ENCODE results near the gene TOGARAM1.

TOGARAM1 gene, protein sequence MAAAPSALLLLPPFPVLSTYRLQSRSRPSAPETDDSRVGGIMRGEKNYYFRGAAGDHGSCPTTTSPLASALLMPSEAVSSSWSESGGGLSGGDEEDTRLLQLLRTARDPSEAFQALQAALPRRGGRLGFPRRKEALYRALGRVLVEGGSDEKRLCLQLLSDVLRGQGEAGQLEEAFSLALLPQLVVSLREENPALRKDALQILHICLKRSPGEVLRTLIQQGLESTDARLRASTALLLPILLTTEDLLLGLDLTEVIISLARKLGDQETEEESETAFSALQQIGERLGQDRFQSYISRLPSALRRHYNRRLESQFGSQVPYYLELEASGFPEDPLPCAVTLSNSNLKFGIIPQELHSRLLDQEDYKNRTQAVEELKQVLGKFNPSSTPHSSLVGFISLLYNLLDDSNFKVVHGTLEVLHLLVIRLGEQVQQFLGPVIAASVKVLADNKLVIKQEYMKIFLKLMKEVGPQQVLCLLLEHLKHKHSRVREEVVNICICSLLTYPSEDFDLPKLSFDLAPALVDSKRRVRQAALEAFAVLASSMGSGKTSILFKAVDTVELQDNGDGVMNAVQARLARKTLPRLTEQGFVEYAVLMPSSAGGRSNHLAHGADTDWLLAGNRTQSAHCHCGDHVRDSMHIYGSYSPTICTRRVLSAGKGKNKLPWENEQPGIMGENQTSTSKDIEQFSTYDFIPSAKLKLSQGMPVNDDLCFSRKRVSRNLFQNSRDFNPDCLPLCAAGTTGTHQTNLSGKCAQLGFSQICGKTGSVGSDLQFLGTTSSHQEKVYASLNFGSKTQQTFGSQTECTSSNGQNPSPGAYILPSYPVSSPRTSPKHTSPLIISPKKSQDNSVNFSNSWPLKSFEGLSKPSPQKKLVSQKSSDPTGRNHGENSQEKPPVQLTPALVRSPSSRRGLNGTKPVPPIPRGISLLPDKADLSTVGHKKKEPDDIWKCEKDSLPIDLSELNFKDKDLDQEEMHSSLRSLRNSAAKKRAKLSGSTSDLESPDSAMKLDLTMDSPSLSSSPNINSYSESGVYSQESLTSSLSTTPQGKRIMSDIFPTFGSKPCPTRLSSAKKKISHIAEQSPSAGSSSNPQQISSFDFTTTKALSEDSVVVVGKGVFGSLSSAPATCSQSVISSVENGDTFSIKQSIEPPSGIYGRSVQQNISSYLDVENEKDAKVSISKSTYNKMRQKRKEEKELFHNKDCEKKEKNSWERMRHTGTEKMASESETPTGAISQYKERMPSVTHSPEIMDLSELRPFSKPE (N-terminal part only)

DNA sequence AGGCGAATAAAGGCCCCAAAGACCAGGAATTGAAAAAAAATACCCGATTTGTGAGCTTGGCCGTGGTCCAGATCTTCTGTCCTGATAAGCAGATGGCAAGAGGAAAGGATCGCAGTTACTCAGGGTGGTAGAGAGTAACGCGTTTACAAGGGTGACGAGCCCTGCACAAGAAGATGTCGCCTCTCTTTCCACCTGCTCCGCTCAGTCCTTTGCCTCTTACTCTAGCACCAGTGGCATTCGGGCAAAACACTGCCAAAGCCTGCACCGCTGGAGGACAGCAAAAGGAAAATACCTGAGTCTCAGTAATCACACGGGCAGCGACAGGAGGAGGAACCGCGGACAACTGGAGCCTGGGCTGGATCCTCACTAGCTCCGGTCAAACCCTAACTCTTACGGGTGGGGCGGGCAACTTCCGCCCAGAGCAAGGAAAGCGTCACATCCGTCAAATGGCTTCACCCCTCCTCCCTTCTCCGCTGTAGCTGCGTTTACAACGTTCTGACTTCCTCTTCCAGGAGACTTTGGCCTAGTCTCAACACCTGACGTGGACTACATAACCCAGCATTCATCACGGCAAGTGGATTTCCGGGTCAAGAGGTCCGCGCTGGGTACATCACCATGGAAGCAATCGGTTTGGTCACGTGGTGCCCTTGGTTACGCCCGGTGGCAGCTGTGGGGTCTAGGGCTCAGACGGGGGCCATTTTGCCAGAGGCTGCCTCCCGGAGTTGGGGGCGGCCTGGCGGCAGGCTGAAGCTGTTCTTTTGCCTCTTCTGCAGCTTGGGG is at the start of gene TOGARAM1, which contains the start of gene KLHL28:
Gene TOGARAM1, plus strand, starts transcription at position 637 of the 780 bp plus-strand sequence. CDS start 232 bp downstream, outside the sequence.
Gene KLHL28, minus strand, starts transcription at position 394 of the 780 bp plus-strand sequence. CDS start 16,019 bp downstream, outside the sequence.
- peak; percentile 96 for DNase-seq (ENCODE audit: low spot score)

DNA sequence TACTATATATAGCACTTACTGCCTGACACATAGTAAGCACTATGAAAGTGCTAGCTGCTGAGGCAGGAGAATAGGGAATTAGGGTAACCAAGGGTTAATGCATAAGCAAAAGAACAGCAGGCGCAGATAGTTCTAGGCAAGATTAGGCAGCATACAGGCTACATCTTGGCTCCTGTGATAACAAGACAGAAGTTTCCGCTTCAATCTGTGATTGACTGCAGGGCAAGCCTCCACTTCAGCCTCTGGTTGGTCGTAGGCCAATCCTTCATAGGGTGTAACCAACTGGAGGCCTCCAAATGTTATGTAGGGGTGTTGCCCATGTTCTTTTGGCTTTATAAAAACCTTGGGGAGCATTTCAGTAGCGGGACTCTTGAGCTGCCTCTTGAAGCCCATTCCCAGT is 47.1 kb upstream of the TOGARAM1 start:
- no peak for DNase-seq (ENCODE audit: low spot score)

DNA sequence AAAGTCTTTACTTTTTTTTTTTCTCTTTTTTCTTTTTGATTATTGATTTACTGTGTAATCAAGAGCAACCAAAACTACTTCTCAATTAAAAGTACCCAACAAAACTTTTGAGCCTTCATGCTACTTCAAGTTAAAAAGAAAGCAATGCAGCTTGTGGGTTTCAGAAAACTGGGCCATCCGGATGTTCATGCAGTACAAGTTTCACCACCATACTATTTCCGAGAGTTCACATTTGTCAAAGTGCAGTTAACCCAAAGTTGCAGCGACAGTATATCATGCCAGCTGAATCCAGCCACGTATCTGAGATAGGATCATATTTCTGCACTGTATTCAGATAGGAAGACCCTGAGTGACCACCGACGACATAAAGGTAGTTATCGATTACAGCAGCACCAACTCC is 33.2 kb upstream of the TOGARAM1 start:
- no peak for DNase-seq (ENCODE audit: low spot score)

DNA sequence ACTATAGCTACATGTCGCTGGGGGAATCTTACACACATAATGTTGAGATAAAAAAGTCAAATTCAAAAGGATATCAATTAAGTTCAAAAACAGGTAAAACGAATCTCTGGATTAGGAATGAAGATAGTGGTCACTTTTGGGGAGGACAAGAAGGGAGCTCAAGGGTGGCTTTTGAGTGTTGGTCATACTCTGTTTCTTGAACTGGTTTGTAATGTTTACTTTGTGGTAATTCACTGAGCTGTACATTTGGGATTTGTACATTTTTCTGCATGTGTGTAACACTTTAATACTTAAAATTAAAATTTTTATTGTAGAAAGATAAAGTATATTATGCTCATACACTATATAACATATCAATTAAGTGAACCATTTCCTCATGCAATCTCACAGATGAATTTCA is 26.8 kb upstream of the TOGARAM1 start:
- DNase-seq (ENCODE audit: low spot score) = no peak

DNA sequence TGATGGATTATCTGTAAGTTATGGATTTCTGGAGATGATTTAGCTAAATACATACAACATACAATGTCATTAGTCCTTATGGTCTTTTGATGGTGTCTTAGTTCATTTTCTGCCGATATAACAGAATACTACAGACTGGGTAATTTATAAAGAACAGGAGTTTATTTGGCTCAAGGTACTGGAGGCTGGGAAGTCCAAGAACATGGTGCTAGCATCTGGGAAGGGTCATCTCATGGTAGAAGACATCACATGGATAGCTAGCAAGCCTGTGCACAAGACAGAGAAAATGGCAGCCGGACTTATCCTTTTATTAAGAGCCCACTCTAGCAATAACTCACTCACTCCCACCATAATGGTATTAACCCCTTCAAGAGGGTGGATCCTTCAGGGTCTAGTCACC is 24.4 kb upstream of the TOGARAM1 start:
- DNase-seq (ENCODE audit: low spot score) = no peak

DNA sequence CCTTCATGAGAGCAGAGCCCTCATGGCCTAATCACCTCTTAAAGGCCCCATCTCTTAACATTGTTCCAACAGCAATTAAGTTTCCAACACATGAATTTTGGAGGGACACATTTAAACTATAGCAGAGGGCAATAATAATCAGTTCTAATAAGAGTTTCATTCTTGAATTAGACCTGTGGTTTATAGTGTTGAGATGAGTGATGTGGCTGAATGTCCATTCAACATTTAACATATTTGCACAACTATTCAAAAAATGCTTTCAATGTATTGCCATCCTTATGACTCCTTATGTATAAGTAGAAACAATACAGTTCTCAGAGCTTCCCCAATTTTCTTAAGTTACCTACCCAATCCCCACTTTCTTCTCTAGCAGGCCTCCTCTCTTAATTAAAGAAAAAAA is 21.8 kb upstream of the TOGARAM1 start:
- no peak for DNase-seq (ENCODE audit: low spot score)

DNA sequence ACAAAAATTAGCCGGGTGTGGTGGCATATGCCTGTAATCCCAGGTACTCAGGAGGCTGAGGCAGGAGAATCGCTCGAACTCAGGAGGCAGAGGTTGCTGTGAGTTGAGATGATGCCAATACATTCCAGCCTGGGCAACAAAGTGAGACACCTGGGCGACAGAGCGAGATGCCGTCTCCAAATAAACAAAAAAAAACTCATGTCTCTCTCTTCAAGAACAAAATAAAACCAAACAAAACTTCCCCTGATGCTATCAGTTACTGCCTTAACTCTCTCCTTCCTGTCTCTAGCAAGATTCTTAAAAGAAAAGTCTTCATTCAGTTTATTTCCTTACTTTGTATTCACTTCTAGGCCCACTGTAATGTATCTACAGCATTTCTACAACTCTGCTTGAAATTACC is 21.0 kb upstream of the TOGARAM1 start:
- DNase-seq (ENCODE audit: low spot score) = no peak

DNA sequence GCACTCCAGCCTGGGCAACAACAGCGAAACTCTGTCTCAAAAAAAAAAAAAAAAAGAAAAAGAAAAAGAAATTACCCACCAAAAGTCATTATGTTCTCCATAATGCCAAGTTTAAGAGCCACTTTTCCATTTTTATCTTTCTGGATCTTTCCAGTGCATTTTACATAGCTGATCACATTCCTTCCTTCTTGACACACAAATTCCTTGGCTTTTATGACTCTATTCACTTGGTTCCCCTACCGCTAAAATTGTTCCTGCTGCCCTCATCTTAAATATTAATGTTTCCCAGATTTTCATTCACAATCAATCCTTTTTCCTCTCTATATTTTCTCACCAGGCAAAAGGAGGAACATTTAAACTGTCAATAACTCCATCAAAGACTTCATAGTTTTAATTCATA is 20.4 kb upstream of the TOGARAM1 start:
- no peak for DNase-seq (ENCODE audit: low spot score)

DNA sequence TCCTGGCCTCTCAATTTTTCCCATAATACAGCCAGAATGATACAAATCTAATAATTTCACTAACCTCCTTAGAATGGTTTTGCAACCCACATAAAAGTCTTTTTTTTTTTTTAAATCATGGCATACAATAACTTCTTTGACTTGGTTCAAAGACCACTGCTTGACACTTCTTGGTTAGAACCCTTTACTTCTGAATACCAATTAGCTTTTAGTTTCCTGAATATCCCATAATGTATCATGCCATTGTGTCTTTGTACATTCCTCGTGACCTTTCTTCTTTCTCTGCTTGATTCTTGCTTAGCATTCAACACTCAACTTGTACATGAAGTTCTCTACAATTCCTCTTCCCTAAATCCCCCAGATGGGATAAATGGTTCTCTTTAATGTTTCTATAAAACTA is 19.6 kb upstream of the TOGARAM1 start:
- no peak for DNase-seq (ENCODE audit: low spot score)

DNA sequence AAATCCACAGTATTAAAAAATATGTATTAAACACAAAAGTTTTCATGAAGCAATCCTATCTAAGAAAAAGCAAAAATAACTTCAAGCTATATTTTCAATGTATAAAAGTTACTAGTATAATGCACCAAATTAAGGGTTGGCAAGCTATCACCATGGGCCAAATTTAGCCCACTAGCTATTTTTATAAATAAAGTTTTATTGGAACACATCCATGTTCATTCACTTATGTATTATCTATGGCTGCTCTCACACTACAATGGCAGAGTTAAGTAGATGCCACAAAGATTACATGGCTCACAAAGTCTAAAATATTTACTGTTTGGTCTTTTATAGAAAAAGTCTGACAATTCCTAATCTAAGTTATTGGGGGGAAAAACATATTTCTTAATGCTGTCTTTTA is 17.9 kb upstream of the TOGARAM1 start:
- DNase-seq (ENCODE audit: low spot score) = no peak

DNA sequence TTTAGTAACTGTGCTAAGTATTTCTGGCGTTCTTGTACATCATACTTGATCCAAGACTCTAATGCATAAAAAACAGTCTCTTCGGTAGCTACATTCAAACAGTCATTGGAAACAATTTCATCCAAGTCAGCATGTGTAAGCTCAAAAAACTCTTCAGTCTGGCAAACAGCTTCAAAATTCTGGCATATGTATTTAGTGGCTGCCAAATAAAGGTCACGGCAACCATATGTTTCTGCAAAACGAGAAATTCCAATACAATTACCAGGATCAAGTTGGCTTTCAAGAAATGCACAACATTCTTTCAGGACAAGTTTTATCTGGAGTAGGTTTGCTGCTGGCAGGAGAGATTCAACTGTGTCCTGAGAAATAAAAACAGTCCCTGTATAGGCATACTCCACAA is 16.7 kb upstream of the TOGARAM1 start:
- no peak for DNase-seq (ENCODE audit: low spot score)

DNA sequence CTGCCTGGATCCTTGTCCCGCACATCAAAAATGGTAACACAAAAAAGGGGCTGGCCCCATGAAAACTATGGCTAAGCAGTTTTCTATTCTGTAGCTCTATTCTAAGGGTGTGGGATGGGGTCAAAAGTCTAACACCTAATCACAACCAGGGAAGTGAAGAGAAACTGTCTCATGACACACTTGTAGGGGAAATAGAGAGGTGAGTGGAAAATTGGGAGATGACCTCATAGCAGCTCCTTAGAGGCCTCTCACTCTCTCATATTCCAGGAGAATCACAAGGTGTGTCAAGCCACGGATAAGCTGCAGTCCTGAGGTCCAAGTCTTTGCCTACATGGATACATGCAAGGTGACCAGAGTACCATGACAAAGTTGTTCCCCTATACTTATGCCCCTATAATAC is 10.9 kb upstream of the TOGARAM1 start:
- DNase-seq (ENCODE audit: low spot score) = no peak

DNA sequence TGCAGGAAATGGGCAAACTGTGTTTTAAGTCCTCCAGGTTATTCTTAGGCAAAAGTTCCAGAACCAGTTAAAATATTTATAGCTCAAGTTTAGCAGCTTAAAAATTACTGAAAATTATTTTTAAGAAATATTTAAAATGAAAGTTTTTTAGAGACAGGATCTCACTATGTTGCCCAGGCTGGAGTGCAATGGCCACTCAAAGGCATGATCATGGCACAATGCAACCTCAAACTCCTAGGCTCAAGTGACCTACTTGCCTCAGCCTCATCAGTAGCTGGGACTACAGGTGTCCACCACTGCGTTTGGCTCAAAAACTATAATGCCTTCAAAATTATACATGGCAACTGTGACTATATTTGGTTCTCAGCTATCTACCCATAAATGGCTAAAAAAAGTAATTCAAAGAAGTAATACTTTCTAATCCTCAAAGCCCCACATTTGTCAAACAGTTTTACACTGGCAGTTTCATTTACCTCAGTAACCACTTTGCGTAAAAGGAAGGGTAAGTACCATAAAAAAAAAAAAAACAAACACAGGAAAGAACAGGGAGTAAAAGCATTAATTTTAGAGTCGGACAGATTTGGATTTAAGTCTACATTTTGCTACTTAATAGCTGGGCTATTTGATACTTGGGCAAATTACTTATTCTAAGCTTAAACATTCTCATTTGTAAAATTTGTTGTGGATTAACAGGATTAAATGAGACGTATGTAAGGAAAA is 9.4 kb upstream of the TOGARAM1 start:
- no peak for DNase-seq (ENCODE audit: low spot score)

DNA sequence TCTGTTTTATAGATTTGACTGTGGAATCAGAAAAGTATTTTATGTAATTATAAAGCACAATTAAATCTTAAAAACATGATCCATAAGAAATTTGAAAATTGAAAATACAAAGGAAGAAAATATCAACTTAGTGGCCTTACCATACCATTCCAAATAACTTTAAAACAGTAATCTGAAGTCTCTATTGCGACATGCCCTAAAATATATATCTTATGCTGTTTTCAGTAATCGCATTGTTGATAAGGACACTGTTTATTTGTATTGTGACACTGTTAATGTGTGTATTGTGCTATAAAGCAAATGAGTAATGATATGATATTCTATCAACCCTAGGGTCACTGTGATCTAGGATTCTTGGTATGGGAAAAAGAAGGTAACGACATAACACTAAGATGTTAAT is 7.2 kb upstream of the TOGARAM1 start:
- DNase-seq (ENCODE audit: low spot score) = no peak

DNA sequence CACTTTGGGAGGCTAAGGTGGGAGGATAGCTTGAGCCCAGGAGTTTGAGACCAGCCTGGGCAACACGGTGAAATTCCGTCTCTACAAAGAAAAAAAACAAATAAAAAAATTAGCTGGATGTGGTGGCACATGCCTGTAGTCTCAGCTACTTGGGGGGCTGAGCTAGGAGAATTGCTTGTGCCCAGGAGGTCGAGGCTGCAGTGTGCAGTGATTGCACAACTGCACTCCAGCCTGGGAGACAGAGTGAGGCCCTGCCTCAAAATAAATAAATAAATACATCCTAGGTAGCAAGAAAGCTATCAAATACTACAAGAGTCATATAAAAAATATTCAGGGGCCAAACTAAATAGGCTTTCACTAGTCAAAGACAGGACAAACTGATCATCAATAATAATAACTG is 6.5 kb upstream of the TOGARAM1 start:
- no peak for DNase-seq (ENCODE audit: low spot score)

DNA sequence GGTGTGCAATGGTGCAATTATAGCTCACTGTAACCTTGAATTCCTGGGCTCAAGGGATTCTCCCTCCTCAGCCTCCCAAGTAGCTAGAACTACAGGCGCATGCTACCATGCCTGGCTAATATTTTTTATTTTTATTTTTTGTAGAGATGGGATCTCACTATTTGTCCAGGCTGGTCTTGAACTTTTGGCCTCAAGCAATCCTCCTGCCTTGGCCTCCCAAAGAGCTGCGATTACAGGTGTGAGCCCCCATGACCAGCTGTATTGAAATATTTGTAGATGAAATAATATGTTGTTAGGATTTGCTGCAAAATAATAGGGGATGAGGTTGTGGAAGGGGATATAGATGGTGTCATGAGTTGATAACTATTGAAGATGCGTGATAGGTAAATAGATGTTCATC is 5.1 kb upstream of the TOGARAM1 start:
- DNase-seq (ENCODE audit: low spot score) = no peak

DNA sequence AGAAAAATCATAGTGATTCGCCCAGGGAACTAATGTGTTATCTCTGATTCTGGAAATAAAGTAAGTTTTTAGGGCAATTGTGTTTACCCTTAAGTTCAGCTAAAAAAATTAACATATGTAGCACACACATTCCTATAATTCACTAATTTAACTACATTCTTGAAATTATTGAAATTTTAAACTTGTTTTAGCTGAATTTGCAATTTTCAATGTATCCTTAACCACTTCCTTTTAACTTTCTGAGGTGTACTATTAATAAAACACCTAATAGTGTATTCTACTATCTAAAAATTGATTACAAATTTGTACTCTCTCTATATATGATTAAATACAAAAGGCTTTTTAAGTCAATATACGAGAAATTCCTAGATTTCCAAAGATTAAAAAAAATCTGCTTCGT is 2.5 kb upstream of the TOGARAM1 start:
- no peak for DNase-seq (ENCODE audit: low spot score)

DNA sequence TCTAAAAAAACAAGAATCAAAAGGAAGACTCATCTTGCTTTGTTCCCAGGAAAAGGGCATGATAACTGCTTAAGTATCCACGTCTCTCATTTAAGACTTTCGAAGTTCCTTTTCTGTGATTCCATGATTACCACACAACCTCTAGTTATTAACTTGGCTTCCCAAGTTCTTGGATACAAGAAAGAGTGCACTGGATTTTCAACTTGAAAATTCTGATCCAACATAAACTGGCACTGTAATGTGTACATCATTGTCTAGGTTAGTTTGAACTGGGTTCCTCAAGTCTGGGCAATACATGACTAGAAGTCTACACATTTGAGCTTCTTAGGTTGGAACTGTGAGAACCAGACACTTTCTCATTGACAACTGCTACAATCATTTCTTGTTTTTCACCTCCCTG is 1.8 kb upstream of the TOGARAM1 start:
- DNase-seq (ENCODE audit: low spot score) = no peak

DNA sequence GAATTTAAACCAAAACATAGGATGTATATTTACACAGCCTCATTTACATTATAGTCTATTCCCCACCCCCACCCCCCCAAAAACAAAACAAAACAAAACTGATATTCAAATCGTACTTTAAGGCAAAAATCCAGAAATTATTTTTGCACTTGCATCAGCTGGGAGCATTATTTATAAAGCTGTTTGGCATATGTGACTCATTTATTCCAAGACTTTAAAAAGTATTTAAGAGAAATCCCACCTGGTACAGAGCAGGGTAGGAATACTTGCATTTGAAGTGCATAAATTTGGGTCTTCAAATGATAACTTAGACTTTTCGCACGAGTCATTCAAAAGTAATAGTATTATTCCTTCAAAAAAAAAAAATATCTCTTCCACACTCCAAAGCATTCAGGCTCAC is 1.3 kb upstream of the TOGARAM1 start:
- DNase-seq (ENCODE audit: low spot score) = no peak

DNA sequence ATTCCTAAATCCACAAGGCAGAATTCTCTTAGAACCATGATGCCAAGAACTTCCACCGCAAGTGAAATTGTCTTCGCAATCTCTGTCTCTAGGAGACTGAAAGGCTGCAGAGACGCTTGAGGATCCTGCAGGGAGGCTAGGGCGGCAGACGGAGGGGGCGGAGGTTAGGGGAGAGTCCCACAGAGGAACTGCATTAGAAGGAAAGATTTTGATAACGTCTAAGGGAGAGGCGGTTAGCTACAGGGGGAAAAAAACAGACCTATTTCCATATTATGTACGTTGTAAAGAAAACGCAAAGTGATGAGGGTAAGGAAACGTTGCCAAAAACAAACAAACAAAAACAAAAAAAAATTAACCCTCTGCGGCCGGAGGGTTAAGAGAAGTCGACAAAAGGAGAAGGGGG is 838 bp upstream of the TOGARAM1 start:
- peak; percentile 60 for DNase-seq (ENCODE audit: low spot score)

All from ecto neural progenitor cell (in vitro differentiated cells).